Kidney (tissue), 14 donors: Measurements from ENCODE around the gene GET3. TPM values are rescaled to one million over a fixed set of nuclear protein-coding genes. Genes with fewer than 3 reads are reported as not detected.
A peak's percentile ranks its signal among the peaks of the same experiment; 100 is the strongest.

Source experiments
- DNase-seq, 5 donors: peaks; one replicate each; pipeline ENCODE4 v3.0.0-alpha.2; 2013 to 2020
- FAIRE-seq: peaks from 2 replicates; lab custom pipeline; 2012; peaks lifted over from hg19 to GRCh38; lab: Jason Lieb, UNC
- H3K27ac ChIP-seq, 2 donors: one replicate each; pipeline ENCODE4 v1.7.0; 2013; ENCODE audit warnings: low read depth in 2 of 2, low read length in 2 of 2, inconsistent platforms in 1 of 2
- H3K27me3 ChIP-seq: one replicate; pipeline ENCODE4 v1.7.1; 2013; ENCODE audit warnings: low read length, inconsistent platforms; ENCODE audit not compliant: control insufficient read depth, insufficient read depth
- H3K36me3 ChIP-seq, 3 donors: one replicate each; pipeline versions ENCODE4 v1.7.0 to v1.7.1; 2013; ENCODE audit warnings: low read length in 3 of 3, control low read depth in 1 of 3, inconsistent platforms in 1 of 3; ENCODE audit not compliant: insufficient read depth in 3 of 3, control insufficient read depth in 2 of 3
- H3K4me1 ChIP-seq, 3 donors: one replicate each; pipeline versions ENCODE4 v1.7.0 to v1.7.1; 2013; ENCODE audit warnings: low read length in 3 of 3, inconsistent platforms in 1 of 3, low read depth in 1 of 3; ENCODE audit not compliant: control insufficient read depth in 2 of 3, insufficient read depth in 2 of 3
- H3K4me3 ChIP-seq, 3 donors: one replicate each; pipeline versions ENCODE4 v1.7.0 to v1.8.1; 2013; ENCODE audit warnings: low read length in 3 of 3, control low read depth in 1 of 3, inconsistent platforms in 1 of 3
- H3K9ac ChIP-seq, 3 donors: one replicate each; pipeline versions ENCODE4 v1.7.0 to v1.7.1; 2013; ENCODE audit warnings: low read length in 3 of 3, control low read depth in 1 of 3, inconsistent platforms in 1 of 3
- H3K9me3 ChIP-seq, 3 donors: one replicate each; pipeline versions ENCODE4 v1.7.0 to v1.7.1; 2013; ENCODE audit warnings: low read length in 3 of 3, control low read depth in 1 of 3, inconsistent platforms in 1 of 3; ENCODE audit not compliant: control insufficient read depth in 2 of 3, insufficient read depth in 1 of 3
- CTCF ChIP-seq: IDR thresholded peaks from 3 replicates; pipeline ENCODE4 v1.5.1; 2012; ENCODE audit warnings: mild to moderate bottlenecking, moderate library complexity, borderline replicate concordance; ENCODE audit not compliant: insufficient read depth; ENCODE audit errors: extremely low read depth
- intact Hi-C: fragments of 100-400 bp; cut with DNase I; formaldehyde crosslinking; loops from one replicate; pipeline ENCODE4 v1.11.1; 2022
- polyA plus RNA-seq: library from polyadenylated mRNA; stranded (reverse); fragments of 350-450 nt; fragmentation: Illumina TruSeq; extraction: RNeasy Lipid Tissue Mini Kit (QIAGEN cat#74804); gene quantifications from one replicate; pipeline ENCODE4 v1.2.3, GENCODE V29; 2014; ENCODE audit warnings: low read depth, low replicate concordance; ENCODE audit not compliant: insufficient read depth
- total RNA-seq: library from RNA; stranded (reverse); fragmentation: NEBNext Ultra II Directional; extraction: Animal tissue kit (Norgen Biotek cat#: 25700); gene quantifications from one replicate; pipeline ENCODE4 v1.2.1, GENCODE V29; 2021
- donor health status: control.
- donor health status: control.
- donor health status: control.
- donor health status: control.
- donor health status: control.
- donor health status: DM: yes; HTN: yes; CAD: no.
- donor health status: Normal renal cell carcinoma (clear cell type).

The GET3 gene
- total and polyA plus RNA-seq, 2 donors from 2014 or later: 71.3 to 132 TPM

GRCh38 chr19:12721656-12722565 lies 15.4 kb upstream of the GET3 start:
- FAIRE-seq (no peak), DNase-seq (peak; percentile 81 to 92 (median 90))
- Histone ChIP-seq H3K36me3 (peaks cover 4 to 6% (median 6%) of the 10 kb centered on the region in 3 donors), H3K9me3 (no peaks in the 10 kb centered on the region), H3K27ac (peak overlapping the region; percentile 76 to 89), H3K4me3 (peak overlapping the region; percentile 42 to 71 (median 71)), H3K9ac (peak overlapping the region; percentile 59 to 99 (median 93)), H3K27me3 (no peaks in the 10 kb centered on the region), H3K4me1 (peaks cover 0 to 22% (median 14%) of the 10 kb centered on the region in 3 donors)
- no peak for TF ChIP-seq CTCF
- intact Hi-C loops: no loop called here

- FAIRE-seq (peak; percentile 82), DNase-seq (peak; percentile 97 to 100 (median 99))
- Histone ChIP-seq H3K9me3 (no peaks in the 10 kb centered on the region), H3K4me3 (peak overlapping the region; percentile 62 to 83 (median 71)), H3K27ac (peak overlapping the region; percentile 45 to 89), H3K4me1 (peaks cover 0 to 22% (median 14%) of the 10 kb centered on the region in 3 donors), H3K27me3 (no peaks in the 10 kb centered on the region), H3K36me3 (peaks cover 4 to 6% (median 5%) of the 10 kb centered on the region in 3 donors), H3K9ac (peak overlapping the region; percentile 50 to 81 (median 81))
- no peak for TF ChIP-seq CTCF
- intact Hi-C loops: no loop called here
Observed at GRCh38 chr19:12722566-12723380, 14.5 kb upstream of the GET3 start.

- Histone ChIP-seq H3K4me3 (peak overlapping the region; percentile 62 to 83 (median 71)), H3K27me3 (no peaks in the 10 kb centered on the region), H3K9me3 (no peaks in the 10 kb centered on the region), H3K4me1 (peaks cover 0 to 22% (median 14%) of the 10 kb centered on the region in 3 donors), H3K36me3 (peaks cover 4 to 6% (median 5%) of the 10 kb centered on the region in 3 donors), H3K27ac (peak overlapping the region; percentile 45 to 59), H3K9ac (peak overlapping the region; percentile 50 to 81 (median 81))
- no peak for DNase-seq
- no peak for FAIRE-seq
- intact Hi-C loops: no loop called here
- TF ChIP-seq CTCF: no peak
Observed at GRCh38 chr19:12723381-12723640, 14.0 kb upstream of the GET3 start.
